K562 (cell line): ENCODE results near the gene HTR3E. TPM values are rescaled to one million over a fixed set of nuclear protein-coding genes. Genes with fewer than 3 reads are reported as not detected.

ENCODE experiments used
- BCOR ChIP-seq: fragments of 450-650 bp; IDR thresholded peaks from 2 replicates; pipeline ENCODE4 v1.6.1; 2016
- E4F1 ChIP-seq: fragments of 250-450 bp; sonication (Bioruptor Pico); IDR thresholded peaks from 2 replicates; pipeline ENCODE4 v1.5.0; 2021; ENCODE audit warnings: mild to moderate bottlenecking, borderline replicate concordance
- ESRRB ChIP-seq: fragments of 250-450 bp; sonication (Bioruptor Pico); IDR thresholded peaks from 2 replicates; pipeline ENCODE4 v1.5.0; 2020; ENCODE audit warnings: mild to moderate bottlenecking, moderate library complexity, borderline replicate concordance
- FOXM1 ChIP-seq, 2 experiments: fragments of 450-650 bp in 1 of 2; sonication (generic) in 1 of 2; formaldehyde crosslinking in 1 of 2; IDR thresholded peaks; 2 replicates each; pipeline versions ENCODE4 v1.6.1 to v1.9.0; 2017 to 2022; ENCODE audit warnings: low read depth in 2 of 2, mild to moderate bottlenecking in 2 of 2, missing genetic modification reagents in 1 of 2, moderate library complexity in 1 of 2
- HBP1 ChIP-seq: fragments of 450-650 bp; formaldehyde crosslinking; IDR thresholded peaks from 2 replicates; pipeline ENCODE4 v1.4.0; 2022; ENCODE audit warnings: missing genetic modification characterization
- IRF9 ChIP-seq: fragments of 450-650 bp; IDR thresholded peaks from 2 replicates; pipeline ENCODE4 v1.6.1; 2016; ENCODE audit warnings: missing biosample characterization, missing genetic modification characterization
- MCM5 ChIP-seq: fragments of 450-650 bp; IDR thresholded peaks from 2 replicates; pipeline ENCODE4 v1.6.1; 2016; ENCODE audit warnings: low read depth
- POLR3A ChIP-seq: IDR thresholded peaks from 2 replicates; pipeline ENCODE4 v1.6.1; 2011; ENCODE audit warnings: borderline replicate concordance, mild to moderate bottlenecking, moderate library complexity; ENCODE audit not compliant: insufficient read length, insufficient read depth; ENCODE audit errors: extremely low read depth
- RBM34 ChIP-seq: fragments of 200-400 bp; formaldehyde crosslinking; IDR thresholded peaks from 2 replicates; pipeline ENCODE4 v1.6.1; 2018; ENCODE audit warnings: low read length, borderline replicate concordance; ENCODE audit not compliant: insufficient read depth
- SPI1 ChIP-seq: IDR thresholded peaks from 2 replicates; pipeline ENCODE4 v1.6.1; 2011; ENCODE audit warnings: low read depth, low read length, control low read depth, borderline replicate concordance
- ZKSCAN1 ChIP-seq: fragments of 150-350 bp; IDR thresholded peaks from 2 replicates; pipeline ENCODE4 v1.6.1; 2016; ENCODE audit warnings: low read depth, low read length
- ZNF407 ChIP-seq: fragments of 450-650 bp; IDR thresholded peaks from 2 replicates; pipeline ENCODE4 v1.6.1; 2016; ENCODE audit warnings: low read depth
- ZNF766 ChIP-seq: fragments of 200-800 bp; sonication (Bioruptor generic); conservative IDR thresholded peaks from 2 replicates; pipeline ENCODE4 v1.6.1; 2016; ENCODE audit warnings: missing genetic modification characterization, missing compliant biosample characterization
- polyA plus RNA-seq, 8 experiments: library from polyadenylated mRNA; depleted of rRNA in 4 of 8; stranded (reverse) in 5 of 8; unstranded in 3 of 8; fragments of >200 nt; fragmentation: Nextera tagmentation in 2 of 8; fragmentation: Illumina TruSeq in 1 of 8; extraction: Ambion mirVana in 2 of 8; extraction: Trizol in 1 of 8; gene quantifications; 2 replicates each; pipeline versions ENCODE4 v1.2.1 to v1.2.3, GENCODE V29; 2011 to 2014; ENCODE audit warnings: inconsistent platforms in 1 of 8, missing spikeins in 1 of 8
- total RNA-seq, 7 experiments: library from RNA; depleted of rRNA in 6 of 7; stranded (reverse); fragments of >200 nt in 6 of 7; fragmentation: Illumina TruSeq in 2 of 7; extraction: Trizol in 2 of 7; gene quantifications; 2 replicates each; pipeline versions ENCODE4 v1.2.1 to v1.2.3, GENCODE V29; 2011 to 2021; ENCODE audit warnings: low replicate concordance in 1 of 7

The HTR3E gene
- total and polyA plus RNA-seq, 9 of the 15 experiments (the other 6 are each of a cell fraction or from before 2014, with no cell fraction given): not detected

- no peak for TF ChIP-seq E4F1
- TF ChIP-seq ZNF766 (CRISPR knock-in tag): no peak
- no peak; the same call in 1 of the 2 replicates for TF ChIP-seq BCOR
- TF ChIP-seq HBP1: peak; percentile 60; the same call in 1 of the 2 replicates
- no peak for TF ChIP-seq RBM34
- TF ChIP-seq SPI1: peak; percentile 90
- TF ChIP-seq MCM5: no peak
- no peak for TF ChIP-seq IRF9 (tag)
- TF ChIP-seq FOXM1 (IDR thresholded peaks at IDR 0.05; ENCODE audit: low read depth): no peak
- TF ChIP-seq FOXM1 (CRISPR knock-in tag; IDR thresholded peaks at IDR 0.05; ENCODE audit: low read depth): peak; percentile 49; the same call in 1 of the 2 replicates
- TF ChIP-seq ESRRB (CRISPR knock-in tag): no peak
- peak; percentile 98 for TF ChIP-seq ZNF407
- no peak for TF ChIP-seq POLR3A
- TF ChIP-seq ZKSCAN1: no peak
These were observed 38.5 kb downstream of the HTR3E start, which contains the start of gene EIF2B5 (continued) for GRCh38 chr3:184135149-184135910.
